Right renal cortex interstitium (tissue), 3 donors: Measurements from ENCODE around the gene ZNF212. TPM values are rescaled to one million over a fixed set of nuclear protein-coding genes. Genes with fewer than 3 reads are reported as not detected.

Experiments
- DNase-seq, 3 donors: peaks; one replicate each; pipeline ENCODE4 v3.0.0-alpha.2; 2013; ENCODE audit warnings: low read depth in 3 of 3, low spot score in 2 of 3
- polyA plus RNA-seq, 3 donors: library from polyadenylated mRNA; unstranded; fragments of 120-200 nt; gene quantifications; one replicate each; pipeline ENCODE4 v1.2.1, GENCODE V29; 2013; ENCODE audit not compliant: insufficient read length in 3 of 3

Gene ZNF212
- polyA plus RNA-seq, 3 donors, result 15.5 to 17.0 (median 16.5) TPM

GRCh38 chr7:149304006-149304405 lies 64.6 kb downstream of the ZNF212 start:
- DNase-seq, result no peak

Other genes with a start within 250 kb of the ZNF212 start
- 100 to 1,000 TPM; 164 to 199 (median 188) TPM for gene PDIA4, start 211.1 kb upstream of the ZNF212 start, polyA plus RNA-seq
- 10 to 100 TPM in 1 of 3 donors, 1 to 10 TPM in 2; 7.8 to 10.2 (median 9.5) TPM for gene ZNF786, start 148.9 kb upstream of the ZNF212 start, polyA plus RNA-seq
- 1 to 10 TPM; 7.9 to 9.2 (median 8.6) TPM for gene ZNF425, start 113.3 kb upstream of the ZNF212 start, polyA plus RNA-seq
- gene ZNF398, start 92.2 kb upstream of the ZNF212 start, polyA plus RNA-seq, result 10 to 100 TPM; 14.2 to 14.8 (median 14.4) TPM
- 10 to 100 TPM; 21.1 to 24.0 (median 21.7) TPM for gene ZNF282, start 44.1 kb upstream of the ZNF212 start, polyA plus RNA-seq
- 10 to 100 TPM in 2 of 3 donors, 1 to 10 TPM in 1; 9.8 to 11.6 (median 10.3) TPM for gene ZNF783, start 22.5 kb downstream of the ZNF212 start, polyA plus RNA-seq
- gene ZNF777, start 221.4 kb downstream of the ZNF212 start, polyA plus RNA-seq, result 10 to 100 TPM; 12.9 to 13.3 (median 13.1) TPM